DMS114 treated with DMSO at 0.1 percent for 48 hours (cell line): ENCODE results near the gene FRG2.
"Not testable (repeated sequence)": the region's sequence is repeated elsewhere in the genome, so short reads cannot be mapped to it uniquely, and the experiment has no call there.

Experiments
- DNase-seq: peaks from one replicate; lab custom pipeline; 2025; ENCODE audit not compliant: unreplicated experiment; lab: John Stamatoyannopoulos, UW

FRG2 gene

GRCh38 chr4:190016369-190017289 is 10.4 kb downstream of the FRG2 start:
- DNase-seq: no peak

- DNase-seq: no peak
These were observed 11.3 kb downstream of the FRG2 start for GRCh38 chr4:190015538-190016368.

DNA sequence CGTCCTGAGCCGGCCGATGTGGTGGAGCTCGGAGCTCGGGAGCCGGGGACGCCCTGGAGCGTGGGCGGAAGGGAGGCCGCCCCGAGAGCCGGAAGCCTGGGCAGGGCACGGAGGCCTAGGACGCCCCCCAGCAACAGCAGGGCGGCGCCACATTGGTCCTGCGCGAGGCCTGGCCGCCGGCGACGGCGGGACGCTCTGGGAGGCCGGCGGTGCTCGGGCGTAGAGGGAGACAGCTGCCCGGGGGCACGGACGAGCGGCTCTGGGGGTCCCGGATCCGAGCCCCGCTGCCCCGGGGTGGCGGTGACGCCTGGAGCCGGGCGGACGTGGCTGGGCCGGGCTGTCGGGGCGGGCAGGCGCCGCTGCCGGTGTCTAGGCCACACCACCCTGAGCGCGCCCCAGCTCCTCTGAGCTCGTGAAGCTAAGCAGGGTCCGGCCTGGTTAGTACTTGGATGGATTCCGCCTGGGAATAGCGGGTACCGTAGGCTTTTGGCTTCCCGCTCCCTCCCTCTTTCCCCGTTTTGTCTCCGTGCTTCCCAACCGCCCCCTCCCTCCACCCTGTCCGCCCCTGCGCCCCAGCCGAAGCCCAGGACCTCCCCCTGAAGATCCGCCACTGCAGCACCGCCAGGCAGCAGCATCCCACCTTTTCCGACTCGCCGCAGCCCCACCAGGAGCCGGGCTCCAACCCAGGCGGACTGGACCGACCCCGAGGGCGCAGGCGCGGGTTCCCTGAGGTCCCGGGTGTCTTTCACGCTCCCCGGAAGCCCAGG is 12.1 kb downstream of the FRG2 start:
- no peak for DNase-seq

GRCh38 chr4:189989941-189990340 is 37.1 kb downstream of the FRG2 start:
- not testable (repeated sequence) for DNase-seq

DNA sequence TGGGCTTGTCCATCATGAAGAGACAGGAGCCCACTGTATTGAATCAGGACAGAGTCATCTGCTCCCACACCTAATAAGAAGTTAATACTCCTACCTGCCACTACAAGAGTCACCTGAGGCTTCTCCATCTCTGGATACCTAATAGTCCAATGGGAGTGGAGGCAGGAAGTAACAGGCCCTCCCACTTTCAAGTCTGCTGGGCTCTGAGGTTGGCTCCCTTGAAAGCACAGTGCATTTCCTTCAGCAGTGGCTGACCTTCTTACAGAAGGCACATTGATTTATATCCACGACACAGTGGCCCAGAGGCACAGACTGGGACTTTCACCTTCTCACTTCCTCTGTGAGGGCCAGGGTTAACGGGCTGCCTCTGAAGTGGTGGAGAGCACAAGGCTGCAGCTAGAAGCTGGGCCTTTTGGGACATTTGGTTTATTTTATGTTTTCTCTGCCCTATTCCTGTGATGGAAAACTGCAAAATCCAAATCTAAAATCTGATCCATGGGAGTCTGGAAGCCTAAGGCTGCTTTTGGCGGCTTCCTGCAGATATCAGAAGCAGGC is 38.1 kb downstream of the FRG2 start:
- DNase-seq: no peak

DNA sequence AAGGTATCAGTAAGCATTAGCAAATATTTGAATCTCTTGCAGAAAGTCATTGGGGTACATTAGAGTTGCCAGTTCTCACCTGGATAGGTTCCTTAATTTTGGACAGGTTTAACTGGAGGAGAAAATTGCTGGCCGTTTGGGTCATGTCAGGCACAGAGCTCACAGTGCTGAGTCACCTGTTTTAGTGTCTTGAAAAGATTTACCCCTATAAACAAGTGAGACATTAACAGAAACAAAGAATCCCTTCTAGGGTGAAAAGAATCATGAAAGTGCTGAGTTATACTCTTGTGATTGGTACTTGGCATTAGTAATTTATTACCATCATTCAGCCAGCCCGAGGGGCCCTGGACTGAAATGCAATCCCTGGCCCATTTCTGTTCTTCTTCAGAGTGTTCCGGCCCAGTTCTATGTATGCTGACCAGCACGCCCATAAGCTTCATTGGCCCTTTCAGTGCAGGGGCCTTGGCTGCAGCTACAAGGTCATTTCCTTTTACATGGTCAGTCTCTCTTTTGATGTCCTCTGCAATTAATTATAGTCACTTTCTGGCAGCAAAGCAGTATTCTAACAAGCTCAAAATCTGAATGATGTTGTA is 41.3 kb downstream of the FRG2 start:
- DNase-seq: not testable (repeated sequence)

DNA sequence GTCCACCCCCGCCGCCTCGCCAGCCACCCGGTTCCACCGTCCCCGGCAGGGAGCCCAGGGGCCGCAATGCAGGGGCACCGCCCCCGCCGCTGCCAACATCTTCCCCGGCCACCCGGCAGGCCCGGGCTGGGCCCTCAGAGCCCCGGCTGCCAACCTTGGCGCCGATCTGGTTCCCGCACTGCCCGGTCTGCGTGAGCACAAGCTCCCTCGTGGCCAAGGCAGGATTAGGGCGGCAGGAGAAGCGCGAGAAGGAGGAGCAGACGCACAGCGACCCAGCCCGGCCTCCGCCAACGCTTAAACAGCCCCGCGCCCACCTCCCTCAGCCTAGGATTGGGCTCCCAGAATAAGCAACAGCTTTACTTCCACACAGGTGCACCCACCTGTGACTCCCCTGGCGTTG is 42.4 kb downstream of the FRG2 start:
- DNase-seq: not testable (repeated sequence)

DNA sequence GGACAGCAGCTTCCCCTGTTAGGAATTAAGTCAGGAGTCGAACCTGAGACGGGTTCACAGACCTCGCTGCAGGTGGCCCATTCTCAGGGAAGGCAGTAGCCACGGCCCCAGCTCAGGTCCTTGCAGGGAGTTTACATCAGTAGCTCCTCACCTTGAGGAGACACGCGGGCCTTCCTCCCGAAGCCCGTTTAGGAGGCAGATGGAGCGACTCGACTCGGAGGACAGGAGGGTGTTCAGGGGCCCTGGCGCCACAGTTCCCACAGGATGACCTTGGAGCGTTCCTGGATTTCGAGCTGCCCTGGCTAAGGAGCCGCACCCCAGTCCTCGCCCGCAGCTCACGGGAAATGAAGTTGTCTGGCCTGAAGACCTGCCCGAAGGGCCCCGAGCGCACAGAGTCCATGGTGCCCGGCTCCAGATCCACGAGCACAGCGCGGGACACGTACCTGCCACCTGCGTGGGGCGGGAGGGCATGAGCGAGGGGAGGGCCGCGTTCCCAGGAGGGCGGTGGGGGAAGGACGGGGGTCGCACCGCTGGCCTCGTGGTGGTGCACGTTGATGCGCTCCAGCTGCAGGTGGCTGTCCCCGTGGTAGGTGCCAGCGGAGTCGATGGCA is 43.0 kb downstream of the FRG2 start:
- not testable (repeated sequence) for DNase-seq

GRCh38 chr4:189981970-189982369 is 45.1 kb downstream of the FRG2 start:
- no peak for DNase-seq

- DNase-seq: not testable (repeated sequence)
These were observed 46.8 kb downstream of the FRG2 start for GRCh38 chr4:189980292-189980691.

DNA sequence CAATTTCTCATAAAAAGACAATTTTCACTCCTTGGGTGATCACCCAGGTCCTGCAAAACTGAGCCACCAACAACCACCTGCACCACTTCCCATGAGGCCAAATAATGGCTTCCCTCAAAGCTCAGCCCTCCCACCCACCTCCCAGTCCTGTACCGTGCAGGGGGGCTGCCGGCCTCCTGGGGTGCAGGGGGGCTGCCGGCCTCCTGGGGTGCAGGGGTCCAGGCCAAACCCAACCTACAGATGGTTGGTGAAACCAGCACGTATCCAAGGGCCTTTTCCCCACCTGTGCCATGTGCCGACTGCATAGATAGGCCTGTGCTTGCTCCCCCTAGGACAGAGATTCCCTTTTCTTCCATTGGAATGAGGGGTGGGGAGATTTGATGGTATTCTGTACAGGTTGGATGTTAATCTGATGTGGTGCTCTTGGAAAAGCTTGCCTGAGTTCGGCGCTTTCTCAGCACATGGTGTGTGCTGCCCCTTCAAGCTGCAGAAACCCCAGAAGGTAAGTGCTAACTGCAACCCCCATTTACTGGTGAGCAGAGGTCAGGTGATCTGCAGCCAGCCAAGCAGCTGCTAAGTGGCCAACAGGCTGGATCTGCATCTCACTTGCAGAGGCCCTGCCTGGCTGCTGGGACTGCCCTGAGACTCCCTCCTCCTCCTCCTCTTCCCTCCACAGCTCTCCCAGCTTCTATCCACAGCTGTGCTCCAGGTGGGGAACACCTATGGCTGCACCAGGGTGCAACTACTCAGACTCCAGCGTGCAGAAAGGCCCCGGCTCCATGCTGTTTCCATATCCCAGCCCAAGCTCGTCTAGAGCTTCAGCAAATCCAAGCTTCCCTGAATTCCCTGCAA is 47.6 kb downstream of the FRG2 start:
- DNase-seq: no peak
